ENCODE data around the gene TCEAL7. TPM values are rescaled to one million over a fixed set of nuclear protein-coding genes. Genes with fewer than 3 reads are reported as not detected.
A peak's percentile ranks its signal among the peaks of the same experiment; 100 is the strongest.

Gene TCEAL7
- total RNA-seq, 1 donor from 2014 or later, result 4.9 TPM

- Mint-ChIP-seq H3K9me3 (ENCODE audit: low read depth) (peaks cover 13% of the 10 kb centered on the region), H3K4me1 (ENCODE audit: low read depth) (peaks cover 31% of the 10 kb centered on the region), H3K4me3 (ENCODE audit: low read depth) (no peak overlapping the region), H3K36me3 (ENCODE audit: insufficient read depth) (peaks cover 5% of the 10 kb centered on the region), H3K27me3 (no peaks in the 10 kb centered on the region), H3K27ac (peak overlapping the region; percentile 86)
- no peak for DNase-seq (ENCODE audit: low spot score, unreplicated experiment)
- no peak for TF ChIP-seq CTCF (IDR thresholded peaks at IDR 0.05; ENCODE audit: unreplicated experiment)
Observed at GRCh38 chrX:103360092-103360491, 30.1 kb downstream of the TCEAL7 start.

GRCh38 chrX:103360916-103361315 lies 30.9 kb downstream of the TCEAL7 start:
- no peaks in the 10 kb centered on the region for H3K27me3 Mint-ChIP-seq
- H3K36me3 Mint-ChIP-seq (ENCODE audit: insufficient read depth), result peaks cover 5% of the 10 kb centered on the region

GRCh38 chrX:103361798-103362197 lies 31.8 kb downstream of the TCEAL7 start:
- TF ChIP-seq CTCF (IDR thresholded peaks at IDR 0.05; ENCODE audit: unreplicated experiment), result no peak
- H3K4me1 Mint-ChIP-seq (ENCODE audit: low read depth), result peaks cover 33% of the 10 kb centered on the region
- DNase-seq (ENCODE audit: low spot score, unreplicated experiment), result no peak
- peaks cover 21% of the 10 kb centered on the region for H3K9me3 Mint-ChIP-seq (ENCODE audit: low read depth)
- H3K4me3 Mint-ChIP-seq (ENCODE audit: low read depth), result no peak overlapping the region
- no peaks in the 10 kb centered on the region for H3K27me3 Mint-ChIP-seq
- peaks cover 3% of the 10 kb centered on the region for H3K36me3 Mint-ChIP-seq (ENCODE audit: insufficient read depth)
- H3K27ac Mint-ChIP-seq, result peak overlapping the region; percentile 67

More at GRCh38 chrX:103360916-103361315, 30.9 kb downstream of the TCEAL7 start:
- no peak for DNase-seq (ENCODE audit: low spot score, unreplicated experiment)
- no peak for TF ChIP-seq CTCF (IDR thresholded peaks at IDR 0.05; ENCODE audit: unreplicated experiment)
- Mint-ChIP-seq H3K4me3 (ENCODE audit: low read depth) (no peak overlapping the region), H3K9me3 (ENCODE audit: low read depth) (peaks cover 18% of the 10 kb centered on the region), H3K4me1 (ENCODE audit: low read depth) (peaks cover 32% of the 10 kb centered on the region), H3K27ac (peak overlapping the region; percentile 86)

GRCh38 chrX:103362474-103362873 lies 32.4 kb downstream of the TCEAL7 start:
- H3K27me3 Mint-ChIP-seq, result no peaks in the 10 kb centered on the region
- DNase-seq (ENCODE audit: low spot score, unreplicated experiment), result no peak
- peaks cover 21% of the 10 kb centered on the region for H3K9me3 Mint-ChIP-seq (ENCODE audit: low read depth)
- H3K4me1 Mint-ChIP-seq (ENCODE audit: low read depth), result peaks cover 35% of the 10 kb centered on the region
- no peak for TF ChIP-seq CTCF (IDR thresholded peaks at IDR 0.05; ENCODE audit: unreplicated experiment)
- H3K36me3 Mint-ChIP-seq (ENCODE audit: insufficient read depth), result peaks cover 3% of the 10 kb centered on the region
- peak overlapping the region; percentile 78 for H3K27ac Mint-ChIP-seq
- H3K4me3 Mint-ChIP-seq (ENCODE audit: low read depth), result no peak overlapping the region

GRCh38 chrX:103363046-103363445 lies 33.0 kb downstream of the TCEAL7 start:
- no peak for DNase-seq (ENCODE audit: low spot score, unreplicated experiment)
- peaks cover 21% of the 10 kb centered on the region for H3K9me3 Mint-ChIP-seq (ENCODE audit: low read depth)
- no peak overlapping the region for H3K27ac Mint-ChIP-seq
- H3K4me3 Mint-ChIP-seq (ENCODE audit: low read depth), result no peak overlapping the region
- no peaks in the 10 kb centered on the region for H3K27me3 Mint-ChIP-seq
- H3K4me1 Mint-ChIP-seq (ENCODE audit: low read depth), result peaks cover 32% of the 10 kb centered on the region
- TF ChIP-seq CTCF (IDR thresholded peaks at IDR 0.05; ENCODE audit: unreplicated experiment), result no peak
- no peaks in the 10 kb centered on the region for H3K36me3 Mint-ChIP-seq (ENCODE audit: insufficient read depth)
